DMS114 treated with DMSO at 0.1 percent for 48 hours (cell line): ENCODE results near the gene ACTG2.
"Not testable (repeated sequence)": the region's sequence is repeated elsewhere in the genome, so short reads cannot be mapped to it uniquely, and the experiment has no call there.

Experiments
- DNase-seq: peaks from one replicate; lab custom pipeline; 2025; ENCODE audit not compliant: unreplicated experiment; lab: John Stamatoyannopoulos, UW

The ACTG2 gene

DNA sequence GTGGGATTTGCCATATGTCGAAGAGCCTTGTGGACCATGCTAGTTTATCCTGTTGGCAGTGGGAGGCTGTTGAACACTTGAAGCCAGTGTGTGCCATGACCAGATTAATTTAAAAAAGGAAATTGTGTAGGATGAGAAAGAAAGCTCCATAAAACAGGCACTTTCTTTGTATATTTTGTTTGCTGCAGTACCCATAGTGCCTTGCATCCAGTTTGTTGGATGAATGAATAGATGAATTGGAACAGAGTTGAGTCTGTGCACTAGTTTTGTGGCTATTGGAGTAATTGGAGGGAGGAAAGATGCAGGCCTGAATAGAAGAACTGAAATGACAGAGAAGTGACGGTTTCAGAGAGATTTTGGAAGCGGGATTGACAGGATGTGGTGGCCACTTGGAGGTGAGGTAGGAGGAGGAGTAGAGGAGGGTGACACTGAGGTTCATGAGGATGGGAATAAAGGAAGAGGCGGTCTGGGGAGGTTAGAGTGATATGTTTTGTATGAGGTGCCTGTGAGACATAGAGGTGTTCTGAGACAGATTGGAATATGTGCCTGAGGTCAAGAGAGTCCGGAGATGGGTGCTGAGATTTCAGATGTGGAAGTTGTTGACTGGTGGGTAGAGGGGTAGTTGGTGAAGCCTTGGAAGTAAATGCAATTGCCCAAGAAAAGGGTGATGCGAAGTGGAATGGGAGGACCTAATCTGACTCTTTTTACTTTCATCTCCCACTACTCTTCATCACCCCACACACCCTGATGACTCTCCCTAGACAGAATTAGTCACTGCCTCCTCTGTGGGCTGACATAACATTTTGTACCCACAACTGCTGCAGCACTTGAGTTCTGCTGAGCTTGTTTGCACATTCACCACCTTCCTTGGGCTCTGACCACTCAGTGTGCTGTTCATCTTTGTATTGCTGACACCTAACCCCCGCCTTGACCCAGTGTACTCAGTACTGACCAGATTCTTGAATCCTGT is 39.0 kb downstream of the ACTG2 start:
- DNase-seq = no peak

DNA sequence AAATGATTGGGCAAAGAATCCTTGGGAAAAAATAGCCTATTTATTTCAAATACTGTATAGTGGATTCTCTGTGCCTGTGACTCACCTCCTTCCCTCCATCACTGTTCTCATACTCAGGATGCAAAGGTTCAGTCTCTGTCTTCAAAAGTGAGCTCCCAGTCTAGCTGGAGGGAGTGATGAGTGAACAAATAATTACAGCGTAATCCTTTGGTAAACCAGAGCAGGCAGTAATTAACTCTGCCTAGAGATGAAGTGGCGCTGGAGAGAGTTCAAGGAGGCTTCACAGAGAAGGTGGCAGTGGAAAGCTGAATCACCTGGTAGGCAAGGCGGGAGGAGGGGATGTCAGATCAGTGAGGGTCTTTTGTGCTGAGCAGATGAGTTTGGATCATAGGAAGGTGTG is 40.4 kb downstream of the ACTG2 start:
- DNase-seq = no peak

DNA sequence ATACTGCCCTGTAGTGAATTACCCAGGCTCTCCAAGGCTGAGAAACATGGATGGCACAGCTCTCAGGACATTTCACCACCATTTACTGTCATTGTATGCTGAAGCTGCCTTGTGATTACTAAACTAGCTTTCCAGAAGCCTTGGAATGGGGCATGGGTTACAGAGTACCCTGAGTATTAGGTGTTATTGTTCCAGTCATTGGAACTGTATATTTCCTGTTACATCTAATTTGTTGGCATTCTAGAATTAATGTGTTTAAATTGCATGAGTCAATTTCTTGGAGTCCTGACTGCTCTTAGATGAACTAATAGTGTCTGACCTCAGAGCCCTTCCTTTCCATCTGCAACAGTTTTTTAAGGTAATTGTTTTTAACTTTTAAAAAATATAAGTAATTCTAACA is 42.8 kb downstream of the ACTG2 start:
- no peak for DNase-seq

DNA sequence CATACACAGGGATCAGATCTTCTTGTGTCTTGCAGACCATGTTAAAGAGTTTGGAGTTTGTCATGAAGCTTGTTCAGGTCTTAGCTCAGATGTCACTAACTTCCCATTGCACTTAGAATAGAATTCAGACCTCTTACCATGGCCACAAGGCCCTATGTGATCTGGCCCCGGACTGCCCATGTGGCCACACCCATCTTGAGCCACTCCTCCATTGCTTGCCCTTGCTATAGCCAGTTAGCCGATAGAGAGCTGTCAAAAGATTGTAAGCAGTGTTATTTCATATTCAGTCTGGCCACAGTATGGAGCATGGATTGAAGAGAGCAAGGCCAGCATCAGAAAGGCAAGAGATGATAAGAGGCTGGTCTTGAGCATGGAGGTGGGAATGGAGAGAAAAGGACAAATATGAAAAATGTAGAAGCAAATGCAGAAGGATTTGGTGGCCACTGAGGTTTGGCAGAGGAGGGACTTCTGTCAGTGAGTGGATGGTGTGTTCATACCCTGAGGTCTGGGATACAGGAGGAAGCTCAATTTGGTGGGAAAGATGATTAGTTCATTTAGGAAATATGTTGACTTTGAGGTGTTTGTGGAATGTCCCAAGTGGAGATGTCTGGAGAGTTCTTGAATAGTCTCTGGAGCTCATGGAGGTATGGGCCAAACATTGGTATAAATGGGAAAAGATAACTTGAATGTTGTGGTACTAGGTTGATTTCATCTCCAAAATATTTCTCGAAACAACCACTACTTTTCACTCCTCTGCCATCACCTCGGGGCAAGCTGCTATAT is 44.5 kb downstream of the ACTG2 start:
- DNase-seq = no peak

DNA sequence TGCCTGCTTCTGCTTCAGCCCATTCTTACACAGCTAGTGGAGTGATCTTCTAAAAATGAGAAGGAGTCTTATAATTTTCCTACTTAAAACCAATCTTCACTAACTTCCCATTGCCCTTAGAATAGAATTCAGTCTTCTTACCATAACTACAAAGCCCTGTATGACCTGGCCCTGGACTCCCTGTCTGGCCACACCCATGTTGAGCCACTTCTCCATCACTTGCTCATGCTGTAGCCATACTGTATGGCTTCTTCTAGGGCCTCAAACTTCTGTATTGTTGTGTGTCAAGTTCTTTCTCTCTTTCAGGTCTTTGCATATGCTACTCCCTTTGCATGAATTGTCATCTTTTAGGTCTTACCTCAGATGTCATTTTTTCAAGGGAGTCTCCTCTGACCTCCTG is 45.1 kb downstream of the ACTG2 start:
- no peak for DNase-seq

DNA sequence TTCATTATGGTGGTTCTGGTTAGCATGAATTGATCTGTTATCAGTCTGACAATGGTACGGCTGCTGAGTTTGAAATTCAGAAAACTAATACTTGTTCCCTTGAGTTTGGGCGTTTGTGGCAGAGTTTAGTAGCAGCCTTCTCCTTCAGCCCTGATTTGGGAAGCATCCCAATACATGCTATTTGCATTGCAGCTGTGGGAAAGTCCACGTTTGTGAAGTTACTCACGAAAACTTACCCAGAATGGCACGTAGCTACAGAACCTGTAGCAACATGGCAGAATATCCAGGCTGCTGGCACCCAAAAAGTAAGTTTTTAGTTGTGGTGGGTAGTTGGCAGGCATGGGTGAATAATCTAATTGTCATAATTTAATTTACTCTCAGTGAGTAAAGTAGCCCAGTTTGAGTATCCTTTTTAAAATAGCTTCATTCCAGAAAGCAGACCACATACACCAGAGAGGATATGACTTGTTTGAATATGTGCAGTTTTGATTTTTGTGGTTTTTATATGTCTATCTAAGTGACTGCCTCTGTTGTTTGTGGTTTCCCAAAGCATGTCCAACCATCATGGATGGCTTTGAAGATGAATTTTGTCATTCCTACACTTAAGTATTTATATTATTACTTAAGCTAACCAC is 46.0 kb downstream of the ACTG2 start:
- DNase-seq = no peak

DNA sequence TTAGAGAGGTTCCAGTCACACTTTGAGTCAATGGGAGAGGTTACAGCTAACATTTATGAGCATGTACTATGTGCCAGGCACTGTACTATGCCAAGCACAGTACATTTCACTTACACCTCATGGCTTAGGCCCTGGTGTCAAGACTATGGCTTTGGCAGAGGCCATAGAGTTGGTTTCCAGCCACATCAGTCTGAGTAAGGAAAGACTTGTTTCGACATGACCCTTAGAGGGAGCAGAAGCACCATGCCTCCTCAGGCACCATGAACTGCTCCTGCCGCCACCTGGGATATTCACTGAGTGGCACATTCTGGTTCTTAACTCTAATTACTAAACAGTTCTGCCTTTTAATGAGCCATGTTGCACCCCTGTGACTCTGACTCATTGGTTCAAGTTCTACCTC is 46.6 kb downstream of the ACTG2 start:
- DNase-seq = no peak

DNA sequence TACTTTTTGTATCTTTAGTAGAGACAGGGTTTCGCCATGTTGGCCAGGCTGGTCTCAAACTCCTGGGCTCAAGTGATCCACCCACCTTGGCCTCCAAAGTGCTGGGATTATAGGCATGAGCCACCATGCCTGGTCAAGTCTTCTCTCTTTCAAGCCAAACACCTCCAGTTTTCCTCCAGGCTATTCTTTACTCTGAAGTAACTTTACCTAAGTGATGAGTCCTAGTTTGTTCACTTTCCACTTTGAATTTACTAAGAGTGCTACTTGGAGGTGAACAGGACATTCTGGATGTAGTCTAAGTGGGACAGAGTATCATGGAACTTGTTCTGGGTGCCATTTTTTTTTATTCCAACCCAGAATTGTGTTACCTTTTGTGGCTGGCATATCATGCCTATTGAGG is 47.3 kb downstream of the ACTG2 start:
- not testable (repeated sequence) for DNase-seq

DNA sequence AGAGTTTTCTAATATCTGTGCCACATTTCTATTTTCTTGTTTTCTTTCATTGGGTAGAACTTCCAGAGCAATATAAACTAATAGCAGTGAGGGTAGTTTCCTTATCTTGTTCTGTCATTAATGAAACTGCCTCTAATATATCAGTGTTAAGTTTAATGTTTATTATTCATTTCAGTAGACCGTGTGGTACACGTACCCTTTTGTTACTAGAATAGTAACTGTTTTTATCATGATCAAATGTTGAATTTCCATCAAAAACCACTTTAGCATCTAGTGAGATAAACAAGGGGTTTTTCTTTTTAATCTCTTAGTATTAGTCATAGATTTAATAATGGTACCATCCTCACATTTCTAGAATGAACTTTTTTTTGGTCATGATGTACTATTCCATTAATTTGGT is 49.9 kb downstream of the ACTG2 start:
- DNase-seq = no peak

DNA sequence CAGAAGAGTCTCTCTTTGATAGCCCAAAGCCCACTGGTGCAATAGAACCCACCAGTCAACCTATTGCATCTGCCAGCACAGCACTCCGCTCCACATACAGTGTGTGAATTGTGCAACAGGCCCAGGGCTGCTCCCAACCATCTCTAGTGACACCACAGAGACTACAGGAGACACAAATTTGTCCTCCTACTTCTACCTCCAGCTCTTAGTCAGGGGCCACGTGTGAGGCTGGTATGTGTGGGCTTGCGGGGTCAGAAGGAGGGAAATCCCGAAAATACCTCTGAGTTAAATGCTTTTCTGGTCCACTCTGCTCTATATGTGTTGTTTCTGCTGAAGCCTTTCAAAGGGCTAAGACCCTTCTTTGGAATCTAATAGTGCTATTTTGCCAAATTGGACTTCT is 51.9 kb downstream of the ACTG2 start:
- no peak for DNase-seq

DNA sequence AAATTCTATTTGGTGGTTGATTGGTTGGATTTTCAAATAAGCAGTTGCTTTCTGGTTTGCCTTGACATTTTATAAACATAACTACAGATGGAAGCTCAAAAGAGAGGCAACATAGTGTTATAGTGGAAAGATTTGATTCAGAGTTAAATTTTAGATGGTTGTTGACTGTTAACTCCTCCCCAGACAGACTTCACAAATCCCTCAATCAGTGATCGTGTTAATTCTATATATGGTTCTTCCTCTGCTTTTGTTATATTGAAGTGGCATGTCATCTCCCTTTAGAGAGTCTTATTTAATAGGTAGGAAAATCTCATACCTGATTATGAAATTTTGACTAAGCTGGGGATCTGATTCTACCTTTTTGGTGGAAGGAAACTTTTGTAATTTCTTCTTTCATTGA is 53.4 kb downstream of the ACTG2 start:
- no peak for DNase-seq

DNA sequence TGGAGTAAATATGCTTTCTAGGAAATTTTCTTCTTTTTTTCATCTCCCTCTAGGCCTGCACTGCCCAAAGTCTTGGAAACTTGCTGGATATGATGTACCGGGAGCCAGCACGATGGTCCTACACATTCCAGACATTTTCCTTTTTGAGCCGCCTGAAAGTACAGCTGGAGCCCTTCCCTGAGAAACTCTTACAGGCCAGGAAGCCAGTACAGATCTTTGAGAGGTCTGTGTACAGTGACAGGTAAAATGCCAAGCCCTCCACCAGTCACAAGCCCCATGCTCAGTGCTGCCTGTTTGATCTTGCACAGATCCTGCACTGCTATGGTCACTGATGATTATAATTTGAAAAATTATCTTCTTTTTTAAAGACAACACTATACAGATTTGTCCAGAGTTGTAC is 53.9 kb downstream of the ACTG2 start:
- DNase-seq = no peak

DNA sequence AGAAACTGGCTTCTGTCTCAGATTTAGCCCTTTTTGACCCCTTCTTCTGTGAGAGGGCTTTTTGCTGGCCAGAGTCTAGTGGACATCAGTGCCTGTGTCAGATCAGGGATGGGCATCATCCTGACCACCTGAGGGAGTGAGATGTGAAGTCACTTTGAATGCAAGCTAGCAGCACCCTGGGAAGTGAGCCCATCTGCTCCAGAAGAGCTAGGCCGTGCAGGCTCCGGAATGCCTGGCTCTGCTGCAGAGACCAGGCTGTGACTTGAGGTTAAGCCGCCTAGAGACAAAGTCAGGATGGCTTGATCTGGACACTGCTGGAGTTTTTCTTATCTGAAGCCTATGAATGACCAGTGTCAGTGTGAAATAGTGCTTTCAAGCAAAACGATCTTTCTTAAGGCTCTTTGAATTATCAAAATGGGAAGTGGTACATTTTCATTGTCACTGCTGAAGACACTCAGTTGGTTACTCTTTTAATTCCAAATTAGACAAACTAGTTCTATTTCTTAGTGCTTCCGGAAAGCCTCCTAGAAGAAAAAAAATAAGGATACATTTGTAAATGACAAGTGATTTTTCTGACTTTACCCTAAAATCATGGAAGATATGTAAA is 54.7 kb downstream of the ACTG2 start:
- no peak for DNase-seq

DNA sequence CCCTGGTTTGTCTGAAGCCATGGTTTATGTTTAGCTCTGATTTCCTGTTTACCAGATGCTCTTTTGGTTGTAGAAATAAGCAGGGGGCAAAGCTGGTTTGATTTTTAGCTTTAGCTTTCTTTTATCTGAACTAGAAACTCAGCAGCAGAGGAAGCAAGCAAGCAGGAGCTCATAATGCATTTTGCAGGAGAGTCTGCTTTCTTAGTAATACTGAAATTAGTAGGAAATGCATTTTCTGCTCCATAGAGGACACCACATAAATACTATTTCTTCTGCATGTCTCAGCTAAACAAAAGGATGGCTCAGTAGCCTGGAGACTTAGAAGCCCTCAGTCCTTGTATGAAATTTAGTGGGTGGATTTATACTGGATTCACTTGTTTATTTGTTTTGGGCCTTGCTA is 57.0 kb downstream of the ACTG2 start:
- no peak for DNase-seq

DNA sequence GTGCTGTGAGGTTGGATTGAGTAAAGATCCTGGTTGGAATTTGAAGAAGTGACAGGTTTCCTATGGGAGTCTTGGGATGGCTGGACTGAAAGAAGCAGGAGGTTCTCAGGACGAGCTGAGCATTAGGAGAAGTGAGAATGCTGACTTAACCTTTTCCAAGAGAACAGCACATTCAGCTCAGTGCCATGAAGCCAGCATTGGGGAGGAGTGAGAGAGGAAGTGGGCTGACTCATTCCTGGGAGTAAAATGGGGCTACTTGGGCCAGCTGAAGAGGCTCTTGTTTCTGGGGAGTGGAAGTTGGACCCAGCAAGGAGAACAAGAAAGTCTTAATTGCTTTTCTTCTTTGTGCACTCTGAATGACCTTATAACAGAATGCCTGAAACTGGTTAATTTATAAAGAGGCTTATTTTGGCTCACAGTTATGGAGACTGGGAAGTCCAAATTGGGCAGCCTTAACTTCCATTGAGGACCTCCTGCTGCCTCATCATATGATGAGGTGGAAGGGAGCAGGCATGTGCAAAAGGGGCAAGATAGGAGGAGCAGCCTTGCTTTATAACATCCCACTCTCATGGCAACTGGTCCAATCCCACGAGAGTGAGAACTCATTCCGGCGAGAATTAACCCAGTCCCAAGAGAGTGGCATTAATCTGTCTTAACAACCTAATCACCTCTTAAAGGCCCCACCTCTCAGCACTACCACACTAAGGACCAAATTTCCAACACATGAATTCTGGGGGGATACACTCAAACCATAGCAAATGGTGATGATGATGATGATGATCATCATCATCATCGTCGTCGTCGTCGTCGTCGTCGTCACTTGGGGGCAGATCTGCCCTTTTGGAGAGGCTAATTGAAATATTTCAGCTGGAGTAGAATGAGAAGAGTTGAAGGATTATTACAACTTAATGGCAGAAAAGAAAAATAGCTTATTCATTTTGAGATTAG is 60.0 kb downstream of the ACTG2 start:
- DNase-seq = no peak

DNA sequence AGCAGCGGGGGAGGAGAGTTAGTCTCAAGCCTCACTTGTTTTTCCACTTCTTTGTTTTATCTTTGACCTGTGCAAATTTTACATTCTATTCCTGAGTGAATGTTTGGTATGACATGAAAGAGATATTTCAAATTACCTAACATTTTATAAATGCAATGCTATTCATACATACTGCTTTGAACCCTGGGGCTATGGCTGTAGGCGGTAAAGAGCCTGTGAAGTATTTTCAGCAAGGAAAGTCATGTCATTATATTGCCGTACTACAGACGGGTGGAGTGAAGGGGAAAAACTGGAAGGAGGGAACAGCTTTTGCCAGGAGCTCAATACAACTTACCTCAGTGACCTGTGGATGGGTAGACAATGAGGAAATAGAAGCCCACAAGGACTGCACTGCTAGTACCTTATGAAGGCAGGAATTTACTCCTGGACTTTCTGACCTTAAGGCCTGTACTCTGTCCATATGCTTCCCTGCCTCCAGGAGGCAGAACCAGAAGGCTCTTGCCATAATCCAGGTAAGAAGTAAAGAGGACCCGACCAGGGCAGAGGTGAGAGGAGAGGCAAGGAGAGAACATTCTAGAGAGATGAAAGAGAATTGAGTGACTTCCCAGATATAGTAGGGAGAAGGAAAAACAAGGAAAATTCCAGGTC is 63.5 kb downstream of the ACTG2 start:
- no peak for DNase-seq

DNA sequence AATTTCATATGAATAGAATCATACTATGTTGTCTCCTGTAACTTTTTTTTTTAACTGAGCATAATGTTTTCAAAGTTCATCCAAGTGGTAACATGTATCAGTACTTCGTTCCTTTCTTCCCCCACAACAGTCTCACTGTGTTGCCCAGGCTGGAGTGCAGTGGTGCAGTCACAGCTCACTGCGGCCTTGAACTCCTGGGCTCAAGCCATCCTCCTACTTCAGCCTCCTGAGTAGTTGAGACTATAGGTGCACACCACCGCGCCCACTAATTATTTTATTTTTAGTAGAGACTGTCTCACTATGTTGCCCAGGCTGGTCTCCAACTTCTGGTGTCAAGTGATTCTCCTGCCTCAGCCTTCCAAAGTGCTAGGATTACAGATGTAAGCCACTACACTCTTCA is 68.5 kb downstream of the ACTG2 start:
- no peak for DNase-seq

DNA sequence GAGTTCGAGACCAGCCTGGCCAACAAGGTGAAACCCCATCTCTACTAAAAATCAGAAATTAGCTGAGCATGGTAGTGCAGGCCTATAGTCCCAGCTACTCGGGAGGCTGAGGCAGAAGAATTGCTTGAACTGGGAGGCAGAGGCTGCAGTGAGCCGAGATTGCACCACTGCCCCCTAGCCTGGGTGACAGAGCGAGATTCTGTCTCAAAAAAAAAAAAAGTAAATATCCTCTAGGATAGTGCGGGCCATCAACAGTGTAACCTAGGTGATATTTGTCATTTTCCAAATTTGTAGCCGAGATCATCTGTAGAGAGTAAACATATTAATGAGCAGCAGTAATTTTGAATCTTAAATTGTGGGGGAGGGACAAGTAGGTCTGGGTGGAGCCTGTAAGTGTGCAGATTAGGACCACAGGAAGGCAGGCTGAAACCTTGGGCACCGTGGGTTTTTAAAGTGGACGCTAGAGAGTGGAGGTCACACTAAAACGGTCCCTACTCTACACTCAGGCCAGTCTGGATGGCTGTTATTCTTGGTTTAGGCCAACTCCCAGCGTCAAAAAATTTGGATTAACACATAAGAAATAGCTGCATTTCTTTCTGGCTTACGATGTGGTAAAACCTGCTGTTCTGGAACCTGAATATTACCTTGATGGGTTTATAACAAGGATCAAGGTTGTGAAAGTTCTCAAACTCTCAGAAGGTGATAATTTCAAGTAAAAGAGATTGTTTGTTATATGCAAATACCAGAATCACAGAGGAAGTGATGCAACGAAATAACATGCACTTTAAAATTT is 69.2 kb downstream of the ACTG2 start:
- DNase-seq = no peak

DNA sequence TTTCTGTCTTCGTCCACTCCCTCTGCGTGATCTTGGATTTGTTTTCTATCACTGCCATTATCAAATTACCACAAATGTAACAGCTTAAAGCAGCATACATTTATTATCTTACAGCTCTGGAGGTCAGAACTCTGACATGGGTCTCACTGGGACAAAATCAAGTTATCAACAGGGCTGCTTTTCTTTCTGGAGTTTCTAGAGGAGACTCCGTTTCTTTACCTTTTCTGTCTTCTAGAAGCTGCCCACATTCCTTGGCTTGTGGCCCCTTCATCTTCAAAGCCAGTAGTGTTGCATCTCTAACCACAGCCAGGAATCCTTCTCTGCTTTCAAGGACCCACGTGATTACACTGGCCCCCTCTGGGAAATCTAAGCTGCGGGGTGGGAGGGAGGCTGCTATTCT is 70.0 kb downstream of the ACTG2 start:
- DNase-seq = no peak
